Neuronal stem cell (in vitro differentiated cells): ENCODE results near the gene KCTD10.

Experiments used
- DNase-seq: peaks from one replicate; pipeline ENCODE4 v3.0.0-alpha.2; 2013; ENCODE audit warnings: low spot score
- H2AFZ ChIP-seq: one replicate; pipeline ENCODE4 v1.6.1; 2013; ENCODE audit warnings: mild to moderate bottlenecking, low read length, inconsistent platforms
- H2AK5ac ChIP-seq: 2 replicates; pipeline ENCODE4 v1.6.1; 2013; ENCODE audit warnings: low read depth, mild to moderate bottlenecking, inconsistent platforms, low read length, moderate library complexity, mixed read lengths
- H2BK120ac ChIP-seq: 2 replicates; pipeline ENCODE4 v1.6.1; 2013; ENCODE audit warnings: low read depth, mild to moderate bottlenecking, inconsistent platforms, low read length, moderate library complexity, mixed read lengths
- H2BK12ac ChIP-seq: one replicate; pipeline ENCODE4 v1.6.1; 2013; ENCODE audit warnings: low read length, inconsistent platforms
- H2BK15ac ChIP-seq: 2 replicates; pipeline ENCODE4 v1.6.1; 2013; ENCODE audit warnings: mild to moderate bottlenecking, low read length, inconsistent platforms, mixed read lengths
- H2BK5ac ChIP-seq: one replicate; pipeline ENCODE4 v1.6.1; 2013; ENCODE audit warnings: inconsistent platforms, mild to moderate bottlenecking, low read length, moderate library complexity
- H3K14ac ChIP-seq: one replicate; pipeline ENCODE4 v1.6.1; 2013; ENCODE audit warnings: low read length, inconsistent platforms
- H3K18ac ChIP-seq: 2 replicates; pipeline ENCODE4 v1.6.1; 2013; ENCODE audit warnings: low read length, inconsistent platforms
- H3K23ac ChIP-seq: 2 replicates; pipeline ENCODE4 v1.6.1; 2013; ENCODE audit warnings: low read depth, mild to moderate bottlenecking, mixed read lengths, low read length, inconsistent platforms; ENCODE audit not compliant: poor library complexity
- H3K27ac ChIP-seq: replicated peaks from 3 replicates; pipeline ENCODE4 v1.5.1; 2013; ENCODE audit warnings: low read length, inconsistent platforms
- H3K27me3 ChIP-seq, 3 experiments: 2 replicates each; pipeline ENCODE4 v1.6.1; 2013; ENCODE audit warnings: low read length in 3 of 3, mild to moderate bottlenecking in 2 of 3, inconsistent platforms in 1 of 3, low read depth in 1 of 3, mixed read lengths in 1 of 3, moderate library complexity in 1 of 3; ENCODE audit not compliant: control insufficient read depth in 3 of 3, insufficient read depth in 3 of 3
- H3K36me3 ChIP-seq, 2 donors: replicated peaks in 1 of 2; 2 replicates each; pipeline ENCODE4 v1.6.1; 2013; ENCODE audit warnings: low read length in 2 of 2; ENCODE audit not compliant: control insufficient read depth in 2 of 2, insufficient read depth in 2 of 2
- H3K4ac ChIP-seq: 2 replicates; pipeline ENCODE4 v1.6.1; 2013; ENCODE audit warnings: inconsistent platforms, mild to moderate bottlenecking, low read length, moderate library complexity
- H3K4me1 ChIP-seq, 2 donors: 1 replicate in 1 of 2; 2 replicates in 1 of 2; pipeline ENCODE4 v1.6.1; 2013; ENCODE audit warnings: low read length in 2 of 2, low read depth in 1 of 2; ENCODE audit not compliant: control insufficient read depth in 2 of 2, insufficient read depth in 1 of 2
- H3K4me2 ChIP-seq: one replicate; pipeline ENCODE4 v1.6.1; 2013; ENCODE audit warnings: mild to moderate bottlenecking, low read length, inconsistent platforms; ENCODE audit not compliant: insufficient read depth, poor library complexity, severe bottlenecking
- H3K4me3 ChIP-seq, 2 donors: 2 replicates each; pipeline ENCODE4 v1.5.1; 2013; ENCODE audit warnings: low read length in 2 of 2, mild to moderate bottlenecking in 2 of 2, inconsistent platforms in 1 of 2, moderate library complexity in 1 of 2
- H3K79me1 ChIP-seq: one replicate; pipeline ENCODE4 v1.6.1; 2013; ENCODE audit warnings: low read depth, mild to moderate bottlenecking, inconsistent platforms, low read length, moderate library complexity
- H3K9ac ChIP-seq: one replicate; pipeline ENCODE4 v1.6.1; 2013; ENCODE audit warnings: mild to moderate bottlenecking, low read depth, low read length, inconsistent platforms; ENCODE audit not compliant: poor library complexity
- H3K9me3 ChIP-seq, 2 donors: replicated peaks in 1 of 2; 2 replicates each; pipeline versions ENCODE3 to v1.6.1; 2013; ENCODE audit warnings: low read length in 2 of 2, mild to moderate bottlenecking in 2 of 2, inconsistent platforms in 1 of 2, low read depth in 1 of 2, mixed read lengths in 1 of 2, moderate library complexity in 1 of 2; ENCODE audit not compliant: control insufficient read depth in 2 of 2, insufficient read depth in 1 of 2
- H4K8ac ChIP-seq: one replicate; pipeline ENCODE4 v1.6.1; 2013; ENCODE audit warnings: low read depth, mild to moderate bottlenecking, inconsistent platforms, low read length, moderate library complexity
- H4K91ac ChIP-seq: one replicate; pipeline ENCODE4 v1.6.1; 2013; ENCODE audit warnings: low read length, low read depth, mild to moderate bottlenecking, inconsistent platforms; ENCODE audit not compliant: poor library complexity
- WGBS, 2 donors: extraction: QIAGEN DNeasy Blood & Tissue Kit; methylation state at CpG; one replicate each; pipeline ENCODE4 v1.1.7; 2013; ENCODE audit warnings: missing lambda C conversion rate in 2 of 2, mixed read lengths in 1 of 2; ENCODE audit not compliant: insufficient read length in 2 of 2, insufficient replicate concordance in 1 of 2; ENCODE audit errors: extremely low coverage in 2 of 2; 5-methylcytosine and 5-hydroxymethylcytosine counted together

KCTD10 gene

GRCh38 chr12:109433618-109434017 is 43.5 kb downstream of the KCTD10 start:
- Histone ChIP-seq H3K9ac (no peak overlapping the region), H3K27me3 (no peaks in the 10 kb centered on the region), H2BK5ac (no peak overlapping the region), H2BK12ac (no peak overlapping the region), H4K8ac (no peak overlapping the region), H3K79me1 (no peaks in the 10 kb centered on the region), H4K91ac (no peak overlapping the region), H3K4me3 (no peak overlapping the region), H3K4me2 (no peak overlapping the region), H2BK15ac (no peak overlapping the region), H3K36me3 (no peaks in the 10 kb centered on the region), H2BK120ac (no peak overlapping the region), H2AK5ac (no peak overlapping the region), H3K14ac (no peak overlapping the region), H3K23ac (no peak overlapping the region), H3K4ac (no peak overlapping the region), H3K18ac (no peak overlapping the region), H2AFZ (peak overlapping the region; percentile 4), H3K4me1 (no peaks in the 10 kb centered on the region), H3K27ac (no peak overlapping the region), H3K9me3 (peaks cover 0 to 8% of the 10 kb centered on the region in 2 donors)
- no peak for DNase-seq
- no CpG with 5 or more reads among the region's 4 CpGs for WGBS, 2 donors

GRCh38 chr12:109432842-109433304 is 44.2 kb downstream of the KCTD10 start:
- peak; percentile 52 for DNase-seq

GRCh38 chr12:109432431-109432830 is 44.7 kb downstream of the KCTD10 start:
- Histone ChIP-seq H3K4me3 (no peak overlapping the region), H3K4ac (no peak overlapping the region), H3K27ac (no peak overlapping the region), H2BK120ac (no peak overlapping the region), H3K27me3 (no peaks in the 10 kb centered on the region), H3K9me3 (peaks cover 0 to 8% of the 10 kb centered on the region in 2 donors), H2BK12ac (no peak overlapping the region), H3K4me2 (no peak overlapping the region), H3K4me1 (no peaks in the 10 kb centered on the region), H2AK5ac (no peak overlapping the region), H3K9ac (no peak overlapping the region), H3K36me3 (no peaks in the 10 kb centered on the region), H2AFZ (peak overlapping the region; percentile 4), H3K23ac (no peak overlapping the region), H2BK5ac (no peak overlapping the region), H4K91ac (no peak overlapping the region), H3K14ac (no peak overlapping the region), H4K8ac (no peak overlapping the region), H2BK15ac (no peak overlapping the region), H3K18ac (no peak overlapping the region), H3K79me1 (no peaks in the 10 kb centered on the region)
- no CpG with 5 or more reads among the region's 6 CpGs for WGBS, 2 donors
- no peak for DNase-seq

More at GRCh38 chr12:109432842-109433304, 44.2 kb downstream of the KCTD10 start:
- no peaks in the 10 kb centered on the region for H3K79me1 ChIP-seq
- H3K9me3 ChIP-seq = peaks cover 0 to 8% of the 10 kb centered on the region in 2 donors
- no peak overlapping the region for H2BK12ac ChIP-seq
- H3K36me3 ChIP-seq = no peaks in the 10 kb centered on the region
- H3K14ac ChIP-seq = no peak overlapping the region
- H2BK5ac ChIP-seq = no peak overlapping the region
- peak overlapping the region; percentile 4 for H2AFZ ChIP-seq
- no peak overlapping the region for H3K18ac ChIP-seq
- H3K9ac ChIP-seq = no peak overlapping the region
- H2AK5ac ChIP-seq = no peak overlapping the region
- no peak overlapping the region for H3K23ac ChIP-seq
- H2BK120ac ChIP-seq = no peak overlapping the region
- no peak overlapping the region for H3K4me3 ChIP-seq
- no peak overlapping the region for H4K8ac ChIP-seq
- no peak overlapping the region for H3K4me2 ChIP-seq
- no peak overlapping the region for H4K91ac ChIP-seq
- H2BK15ac ChIP-seq = no peak overlapping the region
- WGBS, 2 donors = no CpG with 5 or more reads among the region's 14 CpGs
- no peak overlapping the region for H3K4ac ChIP-seq
- H3K4me1 ChIP-seq = no peaks in the 10 kb centered on the region
- no peaks in the 10 kb centered on the region for H3K27me3 ChIP-seq
- no peak overlapping the region for H3K27ac ChIP-seq

GRCh38 chr12:109430244-109430643 is 46.9 kb downstream of the KCTD10 start:
- H2BK5ac ChIP-seq = no peak overlapping the region
- H4K91ac ChIP-seq = no peak overlapping the region
- no peak overlapping the region for H3K14ac ChIP-seq
- no peak overlapping the region for H2BK15ac ChIP-seq
- H4K8ac ChIP-seq = no peak overlapping the region
- no peak overlapping the region for H2AFZ ChIP-seq
- H3K9ac ChIP-seq = no peak overlapping the region
- DNase-seq = no peak
- H3K9me3 ChIP-seq = peaks cover 0 to 8% of the 10 kb centered on the region in 2 donors
- H3K23ac ChIP-seq = no peak overlapping the region
- H2AK5ac ChIP-seq = no peak overlapping the region
- H3K4ac ChIP-seq = no peak overlapping the region
- H3K18ac ChIP-seq = no peak overlapping the region
- H3K79me1 ChIP-seq = no peaks in the 10 kb centered on the region
- no peak overlapping the region for H2BK120ac ChIP-seq
- no CpG with 5 or more reads among the region's 6 CpGs for WGBS, 2 donors
- no peaks in the 10 kb centered on the region for H3K4me1 ChIP-seq
- H2BK12ac ChIP-seq = no peak overlapping the region
- H3K27me3 ChIP-seq = no peaks in the 10 kb centered on the region
- no peak overlapping the region for H3K4me3 ChIP-seq
- no peaks in the 10 kb centered on the region for H3K36me3 ChIP-seq
- no peak overlapping the region for H3K27ac ChIP-seq
- no peak overlapping the region for H3K4me2 ChIP-seq
